NCI-H82 (cell line): Measurements from ENCODE around the gene SLC25A11.

ENCODE experiments used
- DNase-seq: peaks from one replicate; lab custom pipeline; 2025; lab: John Stamatoyannopoulos, UW

Gene SLC25A11

GRCh38 chr17:4939796-4940554 lies at the start of gene SLC25A11, which contains the start of gene RNF167:
SLC25A11 (minus strand) TSS chr17:4940046; CDS start chr17:4939910, 136 bp downstream.
RNF167 (plus strand) TSS chr17:4940268; CDS start chr17:4940910, 642 bp downstream.
- peak; percentile 100 for DNase-seq

GRCh38 chr17:4987767-4988567 lies 48.1 kb upstream of the SLC25A11 start:
- DNase-seq: peak; percentile 55

GRCh38 chr17:4986951-4987766 lies 47.3 kb upstream of the SLC25A11 start, which contains the start of gene CAMTA2:
CAMTA2 (minus strand) TSS chr17:4987675; CDS start chr17:4986222, 1,453 bp downstream.
- DNase-seq: peak; percentile 96

- DNase-seq: no peak
Measured at GRCh38 chr17:4986403-4986802, 46.6 kb upstream of the SLC25A11 start.

GRCh38 chr17:4982305-4982704 lies 42.5 kb upstream of the SLC25A11 start:
- DNase-seq: no peak

- peak; percentile 89 for DNase-seq
Measured at GRCh38 chr17:4980644-4981216, 40.9 kb upstream of the SLC25A11 start.

- no peak for DNase-seq
Measured at GRCh38 chr17:4978726-4979125, 38.9 kb upstream of the SLC25A11 start.

- no peak for DNase-seq
Measured at GRCh38 chr17:4974115-4974670, 34.3 kb upstream of the SLC25A11 start.

- no peak for DNase-seq
Measured at GRCh38 chr17:4973256-4974114, 33.6 kb upstream of the SLC25A11 start.

- no peak for DNase-seq
Measured at GRCh38 chr17:4972752-4973151, 32.9 kb upstream of the SLC25A11 start.

- no peak for DNase-seq
Measured at GRCh38 chr17:4972322-4972721, 32.5 kb upstream of the SLC25A11 start.

GRCh38 chr17:4971826-4972225 lies 32.0 kb upstream of the SLC25A11 start:
- no peak for DNase-seq

- no peak for DNase-seq
Measured at GRCh38 chr17:4970273-4970672, 30.4 kb upstream of the SLC25A11 start.

GRCh38 chr17:4969551-4970173 lies 29.8 kb upstream of the SLC25A11 start:
- DNase-seq: no peak

- peak; percentile 40 for DNase-seq
Measured at GRCh38 chr17:4969047-4969550, 29.3 kb upstream of the SLC25A11 start.

- DNase-seq: peak; percentile 49
Measured at GRCh38 chr17:4968486-4969046, 28.7 kb upstream of the SLC25A11 start.

- peak; percentile 99 for DNase-seq
Measured at GRCh38 chr17:4967539-4968485, 28.0 kb upstream of the SLC25A11 start, which contains the start of gene SPAG7. SPAG7 (minus strand) TSS chr17:4967817; CDS start chr17:4967804, 13 bp downstream.
